Measurements from ENCODE around the gene FAM228A.
"Not testable (repeated sequence)": the region's sequence is repeated elsewhere in the genome, so short reads cannot be mapped to it uniquely, and the experiment has no call there.

Gene FAM228A

GRCh38 chr2:24174851-24175277 lies at the start of gene FAM228A:
Gene FAM228A (plus strand): TSS chr2:24175053. CDS start chr2:24175481, 428 bp downstream.
- peaks cover 6% of the 10 kb centered on the region for H3K27me3 Mint-ChIP-seq
- no peaks in the 10 kb centered on the region for H3K36me3 Mint-ChIP-seq (ENCODE audit: low read depth)
- H3K9me3 Mint-ChIP-seq, result peaks cover 4% of the 10 kb centered on the region
- ATAC-seq (no peak), DNase-seq (no peak)
- H3K27ac Mint-ChIP-seq, result no peak within 1 kb of the TSS
- no peaks in the 10 kb centered on the region for H3K4me1 Mint-ChIP-seq
- H3K4me3 Mint-ChIP-seq, result no peak within 1 kb of the TSS

GRCh38 chr2:24125956-24126355 lies 48.9 kb upstream of the FAM228A start:
- H3K36me3 Mint-ChIP-seq (ENCODE audit: low read depth), result no peaks in the 10 kb centered on the region
- DNase-seq (no peak), ATAC-seq (no peak)
- no peak overlapping the region for H3K4me3 Mint-ChIP-seq
- no peaks in the 10 kb centered on the region for H3K9me3 Mint-ChIP-seq
- no peak overlapping the region for H3K27ac Mint-ChIP-seq
- no peaks in the 10 kb centered on the region for H3K27me3 Mint-ChIP-seq
- peaks cover 15% of the 10 kb centered on the region for H3K4me1 Mint-ChIP-seq

DNA sequence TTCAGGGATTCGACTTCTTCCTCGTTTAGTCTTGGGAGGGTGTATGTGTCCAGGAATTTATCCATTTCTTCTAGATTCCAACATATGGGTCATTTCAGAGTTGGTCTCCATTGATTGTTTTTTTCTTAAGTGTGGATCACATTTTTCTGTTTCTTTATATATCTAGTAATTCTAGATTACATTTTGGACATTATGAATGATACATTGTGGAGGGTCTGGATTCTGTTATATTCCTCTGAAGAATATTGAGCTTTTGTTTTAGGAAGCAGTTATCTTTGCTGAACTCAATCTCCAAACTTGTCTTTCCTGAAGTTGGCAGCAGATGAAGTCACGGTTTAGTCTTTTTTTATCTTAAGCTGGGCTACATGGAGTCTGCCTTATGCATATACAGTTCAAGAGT lies 42.3 kb upstream of the FAM228A start:
- Mint-ChIP-seq H3K4me1 (no peaks in the 10 kb centered on the region), H3K27me3 (no peaks in the 10 kb centered on the region), H3K4me3 (no peak overlapping the region), H3K36me3 (ENCODE audit: low read depth) (no peaks in the 10 kb centered on the region), H3K27ac (no peak overlapping the region), H3K9me3 (peaks cover 15% of the 10 kb centered on the region)
- ATAC-seq, result no peak
- DNase-seq, result no peak

GRCh38 chr2:24140305-24140704 lies 34.5 kb upstream of the FAM228A start:
- DNase-seq; H3K36me3 Mint-ChIP-seq (ENCODE audit: low read depth); ATAC-seq; H3K4me1 Mint-ChIP-seq; H3K4me3 Mint-ChIP-seq; H3K9me3 Mint-ChIP-seq; H3K27me3 Mint-ChIP-seq; H3K27ac Mint-ChIP-seq: not testable (repeated sequence)

GRCh38 chr2:24147364-24147763 lies 27.5 kb upstream of the FAM228A start:
- ATAC-seq (no peak), DNase-seq (no peak)
- Mint-ChIP-seq H3K4me3 (no peak overlapping the region), H3K4me1 (no peaks in the 10 kb centered on the region), H3K36me3 (ENCODE audit: low read depth) (peaks cover 15% of the 10 kb centered on the region), H3K27ac (no peak overlapping the region), H3K27me3 (no peaks in the 10 kb centered on the region), H3K9me3 (peaks cover 23% of the 10 kb centered on the region)

DNA sequence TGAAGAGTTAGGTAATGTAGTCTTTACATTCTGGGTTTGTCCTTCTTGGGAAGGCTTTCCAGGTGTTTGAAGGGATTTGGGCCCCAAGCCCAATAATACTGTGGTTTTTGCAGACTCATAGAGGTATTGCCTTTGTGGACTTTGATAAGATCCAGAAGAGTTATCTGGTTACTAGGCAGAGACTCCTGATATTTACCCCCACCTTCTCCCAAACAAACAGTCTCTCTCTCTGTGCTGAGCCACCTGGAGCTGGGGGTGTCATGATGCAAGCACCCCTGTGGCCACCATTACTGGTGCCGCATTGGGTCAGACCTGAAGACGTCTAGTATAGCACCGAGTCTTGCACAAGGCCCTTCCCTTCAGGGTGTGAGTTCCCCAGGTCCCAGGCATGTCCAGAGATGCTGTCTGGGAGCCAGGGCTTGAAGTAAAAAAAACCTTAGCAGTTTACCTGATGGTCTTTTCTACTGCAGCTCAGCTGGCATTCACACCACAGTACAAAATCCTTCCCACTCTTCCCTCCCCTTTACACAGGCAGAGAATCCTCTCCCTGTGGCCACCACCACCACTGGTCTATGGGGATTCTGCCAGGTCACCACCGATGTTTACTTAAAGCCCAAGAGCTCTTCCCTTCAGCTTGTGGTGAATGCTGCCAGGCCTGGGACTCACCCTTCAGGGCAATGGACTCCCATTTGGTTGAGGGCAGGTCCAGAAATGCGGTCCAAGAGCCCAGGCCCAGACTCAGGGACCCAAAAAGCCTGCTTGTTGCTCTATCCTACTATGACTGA lies 22.2 kb upstream of the FAM228A start:
- Mint-ChIP-seq H3K27ac (no peak overlapping the region), H3K9me3 (peaks cover 14% of the 10 kb centered on the region), H3K4me1 (no peaks in the 10 kb centered on the region), H3K36me3 (ENCODE audit: low read depth) (peaks cover 8% of the 10 kb centered on the region), H3K4me3 (no peak overlapping the region), H3K27me3 (no peaks in the 10 kb centered on the region)
- DNase-seq (no peak), ATAC-seq (no peak)

DNA sequence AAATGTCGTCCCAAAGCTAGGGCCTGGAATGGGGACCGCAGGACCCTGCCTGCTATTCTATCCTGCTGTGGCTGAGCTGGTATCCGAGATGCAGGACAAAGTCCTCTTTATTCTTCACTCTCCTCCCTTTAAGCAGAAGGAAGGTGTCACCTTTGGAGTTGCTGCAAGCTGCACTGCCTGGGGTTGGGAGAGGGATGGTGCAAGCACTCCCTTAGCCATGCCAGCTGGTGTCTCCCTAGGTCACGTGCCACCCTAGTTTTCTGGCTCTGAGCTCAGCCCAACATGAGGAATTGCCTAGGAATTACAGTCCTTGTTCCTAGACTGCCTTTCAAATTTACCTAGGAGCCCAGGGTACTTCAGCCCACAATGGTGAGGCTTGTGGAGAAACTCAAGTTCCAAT lies 21.4 kb upstream of the FAM228A start:
- no peak overlapping the region for H3K27ac Mint-ChIP-seq
- H3K36me3 Mint-ChIP-seq (ENCODE audit: low read depth), result peaks cover 8% of the 10 kb centered on the region
- no peaks in the 10 kb centered on the region for H3K4me1 Mint-ChIP-seq
- no peak overlapping the region for H3K4me3 Mint-ChIP-seq
- peaks cover 7% of the 10 kb centered on the region for H3K9me3 Mint-ChIP-seq
- ATAC-seq (no peak), DNase-seq (no peak)
- no peaks in the 10 kb centered on the region for H3K27me3 Mint-ChIP-seq

GRCh38 chr2:24158131-24158530 lies 16.7 kb upstream of the FAM228A start:
- no peak for DNase-seq
- H3K4me3 Mint-ChIP-seq, result no peak overlapping the region
- no peaks in the 10 kb centered on the region for H3K27me3 Mint-ChIP-seq
- peaks cover 7% of the 10 kb centered on the region for H3K36me3 Mint-ChIP-seq (ENCODE audit: low read depth)
- no peak for ATAC-seq
- H3K4me1 Mint-ChIP-seq, result no peaks in the 10 kb centered on the region
- no peaks in the 10 kb centered on the region for H3K9me3 Mint-ChIP-seq
- no peak overlapping the region for H3K27ac Mint-ChIP-seq

- H3K27me3 Mint-ChIP-seq, result no peaks in the 10 kb centered on the region
- ATAC-seq (no peak), DNase-seq (no peak)
- H3K9me3 Mint-ChIP-seq, result no peaks in the 10 kb centered on the region
- H3K27ac Mint-ChIP-seq, result no peak overlapping the region
- H3K4me1 Mint-ChIP-seq, result no peaks in the 10 kb centered on the region
- no peak overlapping the region for H3K4me3 Mint-ChIP-seq
- peaks cover 7% of the 10 kb centered on the region for H3K36me3 Mint-ChIP-seq (ENCODE audit: low read depth)
Observed at GRCh38 chr2:24159708-24160107, 15.1 kb upstream of the FAM228A start.

DNA sequence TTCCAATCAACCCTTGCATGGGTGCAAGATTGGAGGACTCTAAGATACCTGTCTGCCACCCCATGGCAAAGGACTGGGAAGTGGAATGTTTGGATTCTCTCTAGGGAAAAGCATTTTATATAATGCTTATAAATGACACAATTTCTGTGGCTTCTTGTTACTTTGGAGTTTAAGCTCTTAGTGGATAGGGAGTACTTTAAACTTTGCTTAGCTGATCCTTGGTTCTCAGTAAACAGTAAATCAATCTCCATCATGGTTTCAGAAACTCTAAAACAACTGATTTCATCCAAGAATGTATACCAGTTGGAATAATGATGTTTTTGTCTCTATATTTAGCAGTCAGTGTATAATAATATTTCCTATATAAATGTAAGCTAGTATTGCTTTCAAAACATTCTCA lies 14.1 kb upstream of the FAM228A start:
- DNase-seq (no peak), ATAC-seq (no peak)
- no peak overlapping the region for H3K4me3 Mint-ChIP-seq
- H3K27ac Mint-ChIP-seq, result no peak overlapping the region
- no peaks in the 10 kb centered on the region for H3K9me3 Mint-ChIP-seq
- no peaks in the 10 kb centered on the region for H3K4me1 Mint-ChIP-seq
- H3K36me3 Mint-ChIP-seq (ENCODE audit: low read depth), result peaks cover 7% of the 10 kb centered on the region
- H3K27me3 Mint-ChIP-seq, result no peaks in the 10 kb centered on the region

GRCh38 chr2:24162494-24162893 lies 12.4 kb upstream of the FAM228A start:
- Mint-ChIP-seq H3K9me3 (no peaks in the 10 kb centered on the region), H3K27ac (no peak overlapping the region), H3K4me1 (no peaks in the 10 kb centered on the region), H3K27me3 (no peaks in the 10 kb centered on the region), H3K4me3 (no peak overlapping the region), H3K36me3 (ENCODE audit: low read depth) (peaks cover 7% of the 10 kb centered on the region)
- DNase-seq (no peak), ATAC-seq (no peak)

GRCh38 chr2:24163186-24163585 lies 11.7 kb upstream of the FAM228A start:
- Mint-ChIP-seq H3K27ac (no peak overlapping the region), H3K4me1 (no peaks in the 10 kb centered on the region), H3K4me3 (no peak overlapping the region), H3K27me3 (no peaks in the 10 kb centered on the region), H3K9me3 (no peaks in the 10 kb centered on the region), H3K36me3 (ENCODE audit: low read depth) (peaks cover 7% of the 10 kb centered on the region)
- DNase-seq (no peak), ATAC-seq (no peak)

DNA sequence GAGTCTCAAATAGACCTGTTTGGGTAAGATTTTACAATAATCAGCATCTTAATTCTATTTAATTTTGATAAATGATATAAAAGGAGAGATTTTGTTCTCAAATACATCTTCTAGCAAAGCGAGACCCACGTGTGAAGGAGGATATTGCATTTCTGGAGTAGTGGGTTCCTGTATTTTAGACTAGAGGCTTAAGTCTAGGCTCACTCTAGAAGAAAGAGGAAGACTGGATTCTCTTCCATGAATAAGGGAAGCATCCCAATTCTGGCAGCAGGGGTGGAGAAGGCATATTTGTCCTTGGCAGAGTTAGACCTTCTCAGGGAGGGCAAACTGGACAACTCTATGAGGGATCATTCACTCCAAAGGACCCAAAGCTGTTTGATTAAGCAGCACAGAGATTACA lies 11.3 kb upstream of the FAM228A start:
- H3K4me1 Mint-ChIP-seq, result no peaks in the 10 kb centered on the region
- H3K9me3 Mint-ChIP-seq, result no peaks in the 10 kb centered on the region
- no peak for ATAC-seq
- H3K4me3 Mint-ChIP-seq, result no peak overlapping the region
- H3K27me3 Mint-ChIP-seq, result no peaks in the 10 kb centered on the region
- H3K27ac Mint-ChIP-seq, result no peak overlapping the region
- DNase-seq, result no peak
- peaks cover 7% of the 10 kb centered on the region for H3K36me3 Mint-ChIP-seq (ENCODE audit: low read depth)

GRCh38 chr2:24164416-24164973 lies 10.4 kb upstream of the FAM228A start:
- Mint-ChIP-seq H3K9me3 (no peaks in the 10 kb centered on the region), H3K4me3 (no peak overlapping the region), H3K36me3 (ENCODE audit: low read depth) (peaks cover 4% of the 10 kb centered on the region), H3K27me3 (no peaks in the 10 kb centered on the region), H3K27ac (no peak overlapping the region), H3K4me1 (no peaks in the 10 kb centered on the region)
- ATAC-seq, result peak; percentile 88
- DNase-seq, result peak; percentile 68

- peaks cover 2% of the 10 kb centered on the region for H3K27me3 Mint-ChIP-seq
- no peak overlapping the region for H3K4me3 Mint-ChIP-seq
- H3K4me1 Mint-ChIP-seq, result no peaks in the 10 kb centered on the region
- H3K9me3 Mint-ChIP-seq, result peaks cover 3% of the 10 kb centered on the region
- H3K36me3 Mint-ChIP-seq (ENCODE audit: low read depth), result no peaks in the 10 kb centered on the region
- no peak for ATAC-seq
- no peak overlapping the region for H3K27ac Mint-ChIP-seq
- no peak for DNase-seq
Observed at GRCh38 chr2:24169023-24169422, 5.8 kb upstream of the FAM228A start.
